ENCODE measurements around the gene TFEC.

TFEC gene

GRCh38 chr7:116030651-116031276 lies at the start of gene TFEC:
TSS of gene TFEC (minus strand) at chr7:116030763. CDS start at chr7:115984441, 46,322 bp downstream.
- TF ChIP-seq CTCF (IDR thresholded peaks at IDR 0.05) = no peak

GRCh38 chr7:116075351-116076145 lies 45.0 kb upstream of the TFEC start:
- TF ChIP-seq CTCF (IDR thresholded peaks at IDR 0.05) = no peak

GRCh38 chr7:116071629-116072028 lies 41.1 kb upstream of the TFEC start:
- no peak for TF ChIP-seq CTCF (IDR thresholded peaks at IDR 0.05)

- no peak for TF ChIP-seq CTCF (IDR thresholded peaks at IDR 0.05)
Observed at GRCh38 chr7:116064179-116064578, 33.6 kb upstream of the TFEC start.

- TF ChIP-seq CTCF (IDR thresholded peaks at IDR 0.05) = no peak
Observed at GRCh38 chr7:116062666-116063065, 32.1 kb upstream of the TFEC start.

- TF ChIP-seq CTCF (IDR thresholded peaks at IDR 0.05) = no peak
Observed at GRCh38 chr7:116052006-116052405, 21.4 kb upstream of the TFEC start.

GRCh38 chr7:116045532-116045931 lies 15.0 kb upstream of the TFEC start:
- no peak for TF ChIP-seq CTCF (IDR thresholded peaks at IDR 0.05)

Measured in LNCAP (cell line).